Heart left ventricle (tissue), 16 donors: ENCODE results near the gene IGFBP3. TPM values are rescaled to one million over a fixed set of nuclear protein-coding genes. Genes with fewer than 3 reads are reported as not detected.

Experiments used
- ATAC-seq, 4 donors: fragments of 200-7000 bp; cut with Tn5 transposase; one replicate each; pipeline ENCODE4 v1.9.1; 2020 to 2022; ENCODE audit warnings: moderate library complexity in 4 of 4, mild to moderate bottlenecking in 3 of 4, moderate number of reproducible peaks in 1 of 4
- DNase-seq, 5 donors: peaks; one replicate each; pipeline ENCODE4 v3.0.0-alpha.2; 2020
- H3K27ac ChIP-seq, 12 donors: fragments of 200-600 bp; sonication (generic) in 4 of 12; one replicate each; pipeline versions ENCODE4 v1.5.0 to v1.8.0; 2016 to 2022; ENCODE audit warnings: mild to moderate bottlenecking in 2 of 12
- H3K27me3 ChIP-seq, 9 donors: fragments of 200-600 bp; sonication (generic) in 2 of 9; one replicate each; pipeline versions ENCODE4 v1.5.1 to v1.8.0; 2016 to 2022; ENCODE audit warnings: mild to moderate bottlenecking in 3 of 9
- H3K36me3 ChIP-seq, 9 donors: fragments of 200-600 bp; sonication (generic) in 2 of 9; one replicate each; pipeline versions ENCODE4 v1.5.0 to v1.8.0; 2018 to 2022; ENCODE audit warnings: mild to moderate bottlenecking in 2 of 9
- H3K4me1 ChIP-seq, 12 donors: fragments of 200-600 bp; sonication (generic) in 4 of 12; one replicate each; pipeline versions ENCODE4 v1.5.0 to v1.8.0; 2016 to 2022; ENCODE audit warnings: mild to moderate bottlenecking in 3 of 12
- H3K4me3 ChIP-seq, 12 donors: fragments of 200-600 bp; sonication (generic) in 4 of 12; one replicate each; pipeline versions ENCODE4 v1.5.0 to v1.8.0; 2017 to 2022; ENCODE audit warnings: mild to moderate bottlenecking in 9 of 12, moderate library complexity in 4 of 12
- H3K9me3 ChIP-seq, 12 donors: fragments of 200-600 bp; sonication (generic) in 4 of 12; one replicate each; pipeline versions ENCODE4 v1.5.0 to v1.8.0; 2016 to 2022; ENCODE audit warnings: mild to moderate bottlenecking in 1 of 12
- CTCF ChIP-seq, 12 donors: fragments of 200-600 bp; sonication (generic) in 4 of 12; IDR thresholded peaks; one replicate each; pipeline versions ENCODE4 v1.5.0 to v1.8.0; 2018 to 2022; ENCODE audit warnings: antibody characterized with exemption in 12 of 12, mild to moderate bottlenecking in 5 of 12
- POLR2A ChIP-seq, 2 donors: fragments of 450-650 bp; IDR thresholded peaks; one replicate each; pipeline ENCODE4 v1.6.1; 2017; ENCODE audit warnings: antibody characterized with exemption in 2 of 2, mild to moderate bottlenecking in 2 of 2, moderate library complexity in 2 of 2
- WGBS, 4 donors: extraction: QIAGEN DNeasy Blood & Tissue Kit in 2 of 4; methylation state at CpG; one replicate each; pipeline versions ENCODE4 v1.1.5 to v1.1.7; 2013 to 2018; 5-methylcytosine and 5-hydroxymethylcytosine counted together
- intact Hi-C, 10 donors: fragments of 100-400 bp; cut with DNase I; formaldehyde crosslinking; loops; one replicate each; pipeline versions ENCODE4 v1.11.1 to v1.14.2; 2022
- polyA plus RNA-seq, 2 donors: library from polyadenylated mRNA; stranded (reverse); fragments of 200-250 nt; gene quantifications; one replicate each; pipeline ENCODE4 v1.2.3, GENCODE V29; 2013
- total RNA-seq, 9 donors: library from RNA; depleted of rRNA in 2 of 9; stranded (reverse); fragments of >200 nt in 2 of 9; fragmentation: NEBNext Ultra II Directional in 3 of 9; extraction: Animal tissue kit (Norgen Biotek cat#: 25700) in 3 of 9; gene quantifications; one replicate each; pipeline versions ENCODE4 v1.1.0 to v1.2.4, GENCODE V29; 2016 to 2023
- donor health status: ischemic (EF 13 %, LVEDD 7.1; RV severe dilation, severe dysfunction).
- donor health status: healthy with polysubstance abuse.
- donor health status: DM: no; HTN: yes; CAD: no.
- donor health status: DM: no; HTN: no; CAD: no.
- donor health status: ischemic (EF 25% LVEDD 6.9; RV normal size, moderate dysfunction).
- donor health status: ischemic (EF 25% LVEDD 5.7; RV mildly dilated, moderate dysfunction).
- donor health status: healthy.
- donor health status: DM: yes; HTN: yes; CAD: no.
- donor health status: ischemic (EF 35%, LVEDD 5.7; RV mildly dilated, moderate dysfunction).
- donor health status: nonischemic (EF 11% LVEDD 7.7; RV severe dilation, severe dysfunction).
- donor health status: DM: yes; HTN: yes; CAD: no.
- donor health status: PGD.
- donor health status: ischemic (EF 29% LVEDD 5.4; RV normal size, mild dysfunction).
- donor health status: nonischemic (EF 23%, LVEDD 6.1; RV moderate dilation, normal function).

The IGFBP3 gene
- total and polyA plus RNA-seq, 11 donors = 18.1 to 165 (median 66.3) TPM

- H3K27me3 ChIP-seq = peaks cover 0 to 3% (median 0%) of the 10 kb centered on the region in 9 donors
- ATAC-seq (no peak), DNase-seq (no peak)
- no peak overlapping the region for H3K4me3 ChIP-seq
- TF ChIP-seq CTCF (IDR thresholded peaks at IDR 0.05) = no peak
- TF ChIP-seq POLR2A (IDR thresholded peaks at IDR 0.05) = no peak
- peaks cover 0 to 9% (median under 1%) of the 10 kb centered on the region in 12 donors for H3K9me3 ChIP-seq
- no peaks in the 10 kb centered on the region for H3K4me1 ChIP-seq
- H3K36me3 ChIP-seq = no peaks in the 10 kb centered on the region
- H3K27ac ChIP-seq = no peak overlapping the region
- intact Hi-C loops = no loop called here
- WGBS, 4 donors = 85 to 93% (median 87%) methylated on average over 6 of the region's 6 CpGs
Measured at GRCh38 chr7:45873355-45873754, 47.7 kb downstream of the IGFBP3 start.

DNA sequence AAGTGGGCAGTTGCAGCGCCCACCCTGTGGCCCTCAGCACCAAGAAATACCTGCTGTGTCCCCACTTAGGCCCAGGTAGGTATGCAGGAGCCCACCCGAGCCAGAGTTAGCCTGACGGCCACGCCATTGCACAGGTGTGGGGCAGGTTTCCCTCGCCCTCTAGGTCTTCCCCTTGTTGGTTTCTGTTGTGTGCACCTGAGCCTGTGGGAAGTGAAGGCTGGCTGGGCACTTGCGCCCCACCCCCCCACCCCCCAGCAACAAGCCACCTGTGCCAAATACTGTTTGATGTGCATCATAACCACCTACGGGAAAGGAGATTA, 48.1 kb downstream of the IGFBP3 start, which contains the start of gene CCDC201:
Gene CCDC201, minus strand, starts transcription at position 48 of the 320 bp plus-strand sequence. CDS start 75 bp downstream, outside the sequence.
- H3K9me3 ChIP-seq = peaks cover 0 to 6% (median 0%) of the 10 kb centered on the region in 12 donors
- intact Hi-C loops = no loop called here
- H3K4me3 ChIP-seq = no peak within 1 kb of the TSS
- 89 to 96% (median 93%) methylated on average over 7 of the region's 7 CpGs for WGBS, 4 donors
- H3K36me3 ChIP-seq = no peaks in the 10 kb centered on the region
- H3K27ac ChIP-seq = no peak within 1 kb of the TSS
- peaks cover 0 to 3% (median 0%) of the 10 kb centered on the region in 9 donors for H3K27me3 ChIP-seq
- no peaks in the 10 kb centered on the region for H3K4me1 ChIP-seq
- DNase-seq (no peak), ATAC-seq (no peak)
- no peak for TF ChIP-seq CTCF (IDR thresholded peaks at IDR 0.05)
- TF ChIP-seq POLR2A (IDR thresholded peaks at IDR 0.05) = no peak

GRCh38 chr7:45872116-45873034, 48.7 kb downstream of the IGFBP3 start:
- Histone ChIP-seq H3K27ac (no peak overlapping the region), H3K27me3 (peaks cover 0 to 3% (median 0%) of the 10 kb centered on the region in 9 donors), H3K9me3 (peaks cover 0 to 9% (median 0%) of the 10 kb centered on the region in 12 donors), H3K4me1 (no peaks in the 10 kb centered on the region), H3K4me3 (no peak overlapping the region), H3K36me3 (no peaks in the 10 kb centered on the region)
- DNase-seq = no peak
- intact Hi-C loops = no loop called here
- TF ChIP-seq POLR2A (IDR thresholded peaks at IDR 0.05) = no peak
- peak in 7 of 12 donors; percentile 8 to 41 (median 25) for TF ChIP-seq CTCF (IDR thresholded peaks at IDR 0.05)
- ATAC-seq = peak in 1 of 4 donors; percentile 23
- WGBS, 4 donors = 62 to 81% (median 69%) methylated on average over 9 to 10 of the region's 10 CpGs

GRCh38 chr7:45869426-45869825, 51.6 kb downstream of the IGFBP3 start:
- Histone ChIP-seq H3K27ac (no peak overlapping the region), H3K4me1 (no peaks in the 10 kb centered on the region), H3K9me3 (peaks cover 0 to 9% (median 0%) of the 10 kb centered on the region in 12 donors), H3K27me3 (peaks cover 0 to 3% (median 0%) of the 10 kb centered on the region in 9 donors), H3K4me3 (no peak overlapping the region), H3K36me3 (no peaks in the 10 kb centered on the region)
- no peak for ATAC-seq
- no peak for DNase-seq
- intact Hi-C loops = loop anchor here in 2 of 10 donors (10.0 kb wide), 1 partner anchor 715 kb away; the partner anchor contains the start of gene RAMP3 (in 2 of the 2)
- no peak for TF ChIP-seq CTCF (IDR thresholded peaks at IDR 0.05)
- no peak for TF ChIP-seq POLR2A (IDR thresholded peaks at IDR 0.05)
- WGBS, 4 donors = 67 to 80% (median 79%) methylated on average over 4 of the region's 4 CpGs
